ENCODE measurements around the gene GALNT18.

GRCh38 chr11:11640996-11641395 lies 19.2 kb upstream of the GALNT18 start:
- TF ChIP-seq, protein P1, sequence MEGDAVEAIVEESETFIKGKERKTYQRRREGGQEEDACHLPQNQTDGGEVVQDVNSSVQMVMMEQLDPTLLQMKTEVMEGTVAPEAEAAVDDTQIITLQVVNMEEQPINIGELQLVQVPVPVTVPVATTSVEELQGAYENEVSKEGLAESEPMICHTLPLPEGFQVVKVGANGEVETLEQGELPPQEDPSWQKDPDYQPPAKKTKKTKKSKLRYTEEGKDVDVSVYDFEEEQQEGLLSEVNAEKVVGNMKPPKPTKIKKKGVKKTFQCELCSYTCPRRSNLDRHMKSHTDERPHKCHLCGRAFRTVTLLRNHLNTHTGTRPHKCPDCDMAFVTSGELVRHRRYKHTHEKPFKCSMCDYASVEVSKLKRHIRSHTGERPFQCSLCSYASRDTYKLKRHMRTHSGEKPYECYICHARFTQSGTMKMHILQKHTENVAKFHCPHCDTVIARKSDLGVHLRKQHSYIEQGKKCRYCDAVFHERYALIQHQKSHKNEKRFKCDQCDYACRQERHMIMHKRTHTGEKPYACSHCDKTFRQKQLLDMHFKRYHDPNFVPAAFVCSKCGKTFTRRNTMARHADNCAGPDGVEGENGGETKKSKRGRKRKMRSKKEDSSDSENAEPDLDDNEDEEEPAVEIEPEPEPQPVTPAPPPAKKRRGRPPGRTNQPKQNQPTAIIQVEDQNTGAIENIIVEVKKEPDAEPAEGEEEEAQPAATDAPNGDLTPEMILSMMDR (tag by site-specific recombination; IDR thresholded peaks at IDR 0.05) = no peak
- no peak for TF ChIP-seq ZNF768 (tag by site-specific recombination; IDR thresholded peaks at IDR 0.05)
- no peak for TF ChIP-seq ZBTB20 (tag by site-specific recombination; IDR thresholded peaks at IDR 0.05)
- TF ChIP-seq ZNF23 (tag by site-specific recombination; IDR thresholded peaks at IDR 0.05; ENCODE audit: borderline replicate concordance) = no peak
- TF ChIP-seq ZFP37 (tag by site-specific recombination; IDR thresholded peaks at IDR 0.05) = no peak
- no peak for TF ChIP-seq ZNF670 (tag by site-specific recombination; IDR thresholded peaks at IDR 0.05; ENCODE audit: low read depth)
